B cell (primary cell): Measurements from ENCODE around the gene ARID4B. TPM values are rescaled to one million over a fixed set of nuclear protein-coding genes. Genes with fewer than 3 reads are reported as not detected.

ENCODE experiments used
- ATAC-seq: fragments of 200-7000 bp; cut with Tn5 transposase; one replicate; pipeline ENCODE4 v1.10.0; 2021; ENCODE audit warnings: low read depth, mild to moderate bottlenecking, moderate number of reproducible peaks, moderate library complexity
- CTCF ChIA-PET: fragments of 350-600 bp; sonication (Branson Sonifier 250); formaldehyde crosslinking; loops from one replicate; lab custom pipeline; 2021; ENCODE audit warnings: antibody characterized with exemption, inconsistent platforms; lab: Charles Lee
- POLR2A ChIA-PET: fragments of 350-600 bp; sonication (Branson Sonifier 250); formaldehyde crosslinking; loops from one replicate; lab custom pipeline; 2021; ENCODE audit warnings: antibody characterized with exemption; lab: Charles Lee
- DNase-seq: peaks from one replicate; pipeline ENCODE4 v3.0.0; 2013
- H2AFZ ChIP-seq: 2 replicates; pipeline ENCODE4 v1.6.1; 2012; ENCODE audit warnings: mild to moderate bottlenecking, low read depth, low read length; ENCODE audit not compliant: insufficient read depth, poor library complexity, severe bottlenecking
- H3K27ac ChIP-seq, 2 donors: 1 replicate in 1 of 2; 2 replicates in 1 of 2; pipeline ENCODE4 v1.5.1; 2012 to 2013; ENCODE audit warnings: low read length in 2 of 2, mild to moderate bottlenecking in 2 of 2, moderate library complexity in 1 of 2
- H3K27me3 ChIP-seq, 4 experiments: fragments of 200-600 bp in 1 of 4; sonication (generic) in 1 of 4; replicated peaks in 1 of 4; 1 replicate in 2 of 4; 2 replicates in 2 of 4; pipeline versions ENCODE4 v1.6.1 to v1.7.0; 2013 to 2016; ENCODE audit warnings: low read length in 3 of 4, mild to moderate bottlenecking in 2 of 4, mixed read lengths in 1 of 4, moderate library complexity in 1 of 4; ENCODE audit not compliant: insufficient read depth in 4 of 4, control insufficient read depth in 3 of 4; ENCODE audit errors: control extremely low read depth in 1 of 4
- H3K36me3 ChIP-seq, 2 experiments: replicated peaks in 1 of 2; 1 replicate in 1 of 2; 2 replicates in 1 of 2; pipeline versions ENCODE4 v1.6.1 to v1.7.1; 2013; ENCODE audit warnings: low read length in 1 of 2; ENCODE audit not compliant: insufficient read depth in 2 of 2, control insufficient read depth in 1 of 2; ENCODE audit errors: control extremely low read depth in 1 of 2, extremely low read depth in 1 of 2
- H3K4me1 ChIP-seq, 2 donors: fragments of 200-600 bp in 1 of 2; sonication (generic) in 1 of 2; 1 replicate in 1 of 2; 2 replicates in 1 of 2; pipeline versions ENCODE4 v1.5.1 to v1.6.1; 2013 to 2017; ENCODE audit warnings: low read length in 2 of 2; ENCODE audit not compliant: control insufficient read depth in 2 of 2, insufficient read depth in 2 of 2
- H3K4me2 ChIP-seq: replicated peaks from 2 replicates; pipeline ENCODE3; 2012; ENCODE audit warnings: mild to moderate bottlenecking, low read depth, low read length; ENCODE audit not compliant: poor library complexity, severe bottlenecking
- H3K4me3 ChIP-seq, 5 experiments: fragments of 200-600 bp in 1 of 5; sonication (generic) in 1 of 5; 1 replicate in 3 of 5; 2 replicates in 2 of 5; pipeline versions ENCODE4 v1.5.1 to v1.7.0; 2011 to 2016; ENCODE audit warnings: low read length in 4 of 5, mild to moderate bottlenecking in 4 of 5, low read depth in 2 of 5, control low read depth in 1 of 5, moderate library complexity in 1 of 5; ENCODE audit not compliant: insufficient read depth in 1 of 5; ENCODE audit errors: control extremely low read depth in 1 of 5, extremely low read depth in 1 of 5
- H3K79me2 ChIP-seq: fragments of 200-600 bp; sonication (generic); one replicate; pipeline ENCODE4 v1.6.0; 2016; ENCODE audit warnings: low read length; ENCODE audit not compliant: control insufficient read depth, insufficient read depth
- H3K9ac ChIP-seq: fragments of 200-600 bp; sonication (generic); 2 replicates; pipeline ENCODE4 v1.6.1; 2017; ENCODE audit warnings: mild to moderate bottlenecking, low read length, moderate library complexity
- H3K9me3 ChIP-seq, 3 donors: one replicate each; pipeline versions ENCODE4 v1.6.1 to v1.7.1; 2013; ENCODE audit warnings: low read length in 2 of 3; ENCODE audit not compliant: control insufficient read depth in 2 of 3, insufficient read depth in 1 of 3; ENCODE audit errors: control extremely low read depth in 1 of 3
- H4K20me1 ChIP-seq: 2 replicates; pipeline ENCODE4 v1.6.0; 2012; ENCODE audit warnings: mild to moderate bottlenecking, low read length; ENCODE audit not compliant: insufficient read depth, control insufficient read depth, poor library complexity, severe bottlenecking
- H3K27ac Mint-ChIP-seq: one replicate; pipeline ENCODE4 v1.8.0; 2021; ENCODE audit warnings: mixed read lengths
- H3K27me3 Mint-ChIP-seq: one replicate; pipeline ENCODE4 v1.8.0; 2021; ENCODE audit warnings: mixed read lengths
- H3K4me1 Mint-ChIP-seq: one replicate; pipeline ENCODE4 v1.8.0; 2021; ENCODE audit warnings: mixed read lengths
- H3K4me3 Mint-ChIP-seq: one replicate; pipeline ENCODE4 v1.8.0; 2021; ENCODE audit warnings: mixed read lengths
- H3K9me3 Mint-ChIP-seq: one replicate; pipeline ENCODE4 v1.8.0; 2022; ENCODE audit warnings: mixed read lengths; ENCODE audit not compliant: insufficient read depth
- EZH2 ChIP-seq: IDR thresholded peaks from 2 replicates; pipeline ENCODE4 v1.6.1; 2012; ENCODE audit warnings: borderline replicate concordance, low read depth, mild to moderate bottlenecking, moderate library complexity, low read length; ENCODE audit not compliant: insufficient read depth, poor library complexity, severe bottlenecking
- WGBS: methylation state at CpG from one replicate; pipeline ENCODE4 v1.1.5; 2013; ENCODE audit warnings: missing lambda C conversion rate; ENCODE audit not compliant: insufficient coverage; 5-methylcytosine and 5-hydroxymethylcytosine counted together
- intact Hi-C: fragments of 100-400 bp; cut with micrococcal nuclease; formaldehyde crosslinking; loops from one replicate; pipeline ENCODE4 v1.10.0; 2022
- polyA plus RNA-seq: library from polyadenylated mRNA; depleted of rRNA; stranded (reverse); fragments of >200 nt; gene quantifications from 2 replicates; pipeline ENCODE4 v1.2.3, GENCODE V29; 2012
- total RNA-seq, 2 donors: library from RNA; stranded (reverse); fragments of 120-200 nt in 1 of 2; gene quantifications; 1 replicate in 1 of 2; 2 replicates in 1 of 2; pipeline versions ENCODE4 v1.2.3 to v1.2.4, GENCODE V29; 2013 to 2022
- TF ChIP-seq, protein P1 (sequence below): fragments of 200-600 bp; IDR thresholded peaks from one replicate; pipeline ENCODE4 v1.8.0; 2022; ENCODE audit warnings: antibody characterized with exemption, mild to moderate bottlenecking

ARID4B gene
- total and polyA plus RNA-seq, 2 donors (not counting 1 experiment from before 2014, with no cell fraction given), result 13.2 to 110 TPM

DNA sequence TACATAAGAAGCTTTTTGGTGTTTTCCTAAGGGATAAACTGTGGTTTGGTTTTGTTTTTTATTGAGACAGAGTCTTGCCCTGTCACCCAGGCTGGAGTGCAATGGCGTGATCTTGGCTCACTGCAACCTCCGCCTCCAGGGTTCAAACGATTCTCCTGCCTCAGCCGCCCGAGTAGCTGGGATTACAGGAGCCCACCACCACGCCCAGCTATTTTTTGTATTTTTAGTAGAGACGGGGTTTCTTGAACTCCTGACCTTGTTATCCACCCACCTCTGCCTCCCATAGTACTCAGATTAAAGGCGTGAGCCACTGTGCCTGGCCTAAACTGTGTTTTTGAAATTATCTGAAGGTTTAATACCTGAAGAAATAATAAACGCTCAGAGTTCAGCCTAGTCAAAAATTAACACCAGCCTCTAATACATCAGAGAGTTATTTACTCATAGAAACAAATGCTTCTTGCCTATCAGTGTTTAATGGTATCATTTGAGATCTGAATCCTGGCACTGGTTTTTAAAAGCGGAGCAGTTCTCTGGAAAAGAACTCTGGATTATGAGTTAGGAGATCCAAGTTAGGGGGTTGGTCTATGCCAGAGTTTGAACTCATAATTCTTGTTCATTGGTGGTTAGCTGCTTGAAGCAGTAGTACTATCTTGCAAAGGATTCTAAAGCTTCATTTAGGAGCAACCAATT is 28.7 kb downstream of the ARID4B start:
- intact Hi-C loops, result no loop called here
- Histone ChIP-seq H3K27ac (peak overlapping the region in 1 of 2 donors; percentile 23), H2AFZ (no peak overlapping the region), H3K4me3 (no peak overlapping the region), H3K9ac (no peak overlapping the region), H3K4me1 (peaks cover 31 to 34% of the 10 kb centered on the region in 2 donors), H3K27me3 (no peaks in the 10 kb centered on the region), H4K20me1 (peaks cover 93% of the 10 kb centered on the region), H3K79me2 (peaks cover 95% of the 10 kb centered on the region), H3K4me2 (no peak overlapping the region), H3K36me3 (peaks cover 0 to 1% of the 10 kb centered on the region in 2 experiments), H3K9me3 (peaks cover 2 to 5% (median 5%) of the 10 kb centered on the region in 3 donors)
- POLR2A ChIA-PET, result no interaction called here
- ATAC-seq (no peak), DNase-seq (no peak)
- CTCF ChIA-PET, result interaction anchor here (0.7 to 1.3 kb wide), 2 partner anchors 95 to 118 kb away, joined by 3 read pairs; no protein-coding TSS in a partner anchor
- Mint-ChIP-seq H3K9me3 (no peaks in the 10 kb centered on the region), H3K4me1 (peaks cover 57% of the 10 kb centered on the region), H3K27ac (peak overlapping the region; percentile 20), H3K27me3 (no peaks in the 10 kb centered on the region), H3K4me3 (peak overlapping the region; percentile 5)
- 95% methylated on average over 3 of the region's 10 CpGs for WGBS
- TF ChIP-seq EZH2, result no peak
- TF ChIP-seq, protein P1, sequence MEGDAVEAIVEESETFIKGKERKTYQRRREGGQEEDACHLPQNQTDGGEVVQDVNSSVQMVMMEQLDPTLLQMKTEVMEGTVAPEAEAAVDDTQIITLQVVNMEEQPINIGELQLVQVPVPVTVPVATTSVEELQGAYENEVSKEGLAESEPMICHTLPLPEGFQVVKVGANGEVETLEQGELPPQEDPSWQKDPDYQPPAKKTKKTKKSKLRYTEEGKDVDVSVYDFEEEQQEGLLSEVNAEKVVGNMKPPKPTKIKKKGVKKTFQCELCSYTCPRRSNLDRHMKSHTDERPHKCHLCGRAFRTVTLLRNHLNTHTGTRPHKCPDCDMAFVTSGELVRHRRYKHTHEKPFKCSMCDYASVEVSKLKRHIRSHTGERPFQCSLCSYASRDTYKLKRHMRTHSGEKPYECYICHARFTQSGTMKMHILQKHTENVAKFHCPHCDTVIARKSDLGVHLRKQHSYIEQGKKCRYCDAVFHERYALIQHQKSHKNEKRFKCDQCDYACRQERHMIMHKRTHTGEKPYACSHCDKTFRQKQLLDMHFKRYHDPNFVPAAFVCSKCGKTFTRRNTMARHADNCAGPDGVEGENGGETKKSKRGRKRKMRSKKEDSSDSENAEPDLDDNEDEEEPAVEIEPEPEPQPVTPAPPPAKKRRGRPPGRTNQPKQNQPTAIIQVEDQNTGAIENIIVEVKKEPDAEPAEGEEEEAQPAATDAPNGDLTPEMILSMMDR, result no peak

DNA sequence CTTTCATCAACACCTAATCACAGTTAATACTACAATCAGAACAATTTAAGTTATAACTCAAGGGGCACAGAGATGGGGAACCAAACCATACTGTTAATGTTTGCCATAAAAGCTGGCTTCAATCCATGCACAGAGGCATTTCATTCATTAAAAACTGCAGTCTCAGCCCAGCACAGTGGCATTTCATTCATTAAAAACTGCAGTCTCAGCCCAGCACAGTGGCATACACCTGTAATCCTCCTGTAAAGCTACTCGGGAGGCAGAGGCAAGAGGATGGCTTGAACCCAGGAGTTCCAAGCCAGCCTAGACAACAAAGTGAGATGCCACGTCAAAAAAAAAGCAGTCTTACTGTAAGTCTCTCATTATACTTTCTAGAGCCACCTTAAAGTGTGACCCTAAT is 29.2 kb downstream of the ARID4B start:
- Histone ChIP-seq H3K4me1 (peaks cover 31 to 34% of the 10 kb centered on the region in 2 donors), H3K27me3 (no peaks in the 10 kb centered on the region), H3K36me3 (peaks cover 0 to 1% of the 10 kb centered on the region in 2 experiments), H3K4me2 (no peak overlapping the region), H3K27ac (no peak overlapping the region), H3K9me3 (peaks cover 2 to 5% (median 5%) of the 10 kb centered on the region in 3 donors), H3K9ac (no peak overlapping the region), H4K20me1 (peaks cover 93% of the 10 kb centered on the region), H3K4me3 (no peak overlapping the region), H2AFZ (no peak overlapping the region), H3K79me2 (peaks cover 95% of the 10 kb centered on the region)
- ATAC-seq, result no peak
- H3K27ac Mint-ChIP-seq, result no peak overlapping the region
- peak overlapping the region; percentile 5 for H3K4me3 Mint-ChIP-seq
- no peaks in the 10 kb centered on the region for H3K9me3 Mint-ChIP-seq
- peaks cover 56% of the 10 kb centered on the region for H3K4me1 Mint-ChIP-seq
- intact Hi-C loops, result no loop called here
- POLR2A ChIA-PET, result no interaction called here
- no peak for DNase-seq
- TF ChIP-seq EZH2, result no peak
- TF ChIP-seq, protein P1, result no peak
- WGBS, result 40% methylated on average over 1 of the region's 2 CpGs
- CTCF ChIA-PET, result interaction anchor here (1.3 kb wide), 1 partner anchor 118 kb away, joined by 3 read pairs; no protein-coding TSS in a partner anchor
- no peaks in the 10 kb centered on the region for H3K27me3 Mint-ChIP-seq
